GM12878 (cell line): ENCODE data around the gene FTO. TPM values are rescaled to one million over a fixed set of nuclear protein-coding genes. Genes with fewer than 3 reads are reported as not detected.

Experiments used
- ATAC-seq: fragments of 200-7000 bp; cut with Tn5 transposase; 3 replicates; pipeline ENCODE4 v1.9.1; 2020; ENCODE audit warnings: mild to moderate bottlenecking, moderate library complexity
- BruUV-seq: library from RNA; stranded (reverse); fragments of 400-500 nt; replicated peaks from 2 replicates; lab custom pipeline; 2021; lab: Mats Ljungman, UMichigan
- CTCF ChIA-PET: fragments of 300-600 bp; sonication (Branson Sonifier 250); formaldehyde crosslinking; extraction: SDS; loops from one replicate; lab custom pipeline; 2021; ENCODE audit warnings: inconsistent platforms; lab: Yijun Ruan, JAX
- POLR2A ChIA-PET: fragments of 350-600 bp; formaldehyde crosslinking; extraction: SDS; loops from one replicate; lab custom pipeline; 2021; ENCODE audit warnings: inconsistent platforms; lab: Charles Lee
- RAD21 ChIA-PET: fragments of 300-600 bp; sonication (Branson Sonifier 250); formaldehyde crosslinking; loops from one replicate; lab custom pipeline; 2023; ENCODE audit warnings: antibody characterized with exemption; ENCODE audit not compliant: unreplicated experiment; lab: Charles Lee
- SMC1A ChIA-PET: fragments of 300-600 bp; sonication (Branson Sonifier 250); formaldehyde crosslinking; loops from one replicate; lab custom pipeline; 2023; ENCODE audit not compliant: unreplicated experiment, uncharacterized antibody; lab: Charles Lee
- DNase-seq: peaks from one replicate; pipeline ENCODE4 v3.0.0-alpha.2; 2011; ENCODE audit warnings: low read depth, low spot score
- FAIRE-seq: peaks from 3 replicates; lab custom pipeline; 2011; peaks lifted over from hg19 to GRCh38; lab: Jason Lieb, UNC
- H2AFZ ChIP-seq: 2 replicates; pipeline ENCODE4 v1.6.0; 2011; ENCODE audit warnings: low read depth, low read length, control low read depth; ENCODE audit not compliant: control insufficient read depth
- H3K27ac ChIP-seq: 2 replicates; pipeline ENCODE4 v1.5.1; 2011; ENCODE audit warnings: control low read depth; ENCODE audit not compliant: control insufficient read depth, insufficient read depth
- H3K27me3 ChIP-seq, 2 experiments: replicated peaks in 1 of 2; 2 replicates each; pipeline versions ENCODE4 v1.6.0 to v1.6.1; 2011; ENCODE audit warnings: low read length in 1 of 2; ENCODE audit not compliant: control insufficient read depth in 2 of 2, insufficient read depth in 2 of 2
- H3K36me3 ChIP-seq, 2 experiments: 2 replicates each; pipeline ENCODE4 v1.5.1; 2011; ENCODE audit warnings: low read length in 1 of 2; ENCODE audit not compliant: control insufficient read depth in 2 of 2, insufficient read depth in 2 of 2
- H3K4me1 ChIP-seq: 2 replicates; pipeline ENCODE4 v1.6.1; 2011; ENCODE audit warnings: mild to moderate bottlenecking, low read length, moderate library complexity, mixed read lengths; ENCODE audit not compliant: control insufficient read depth, insufficient read depth
- H3K4me2 ChIP-seq: 2 replicates; pipeline ENCODE4 v1.6.0; 2011; ENCODE audit warnings: control low read depth; ENCODE audit not compliant: control insufficient read depth, insufficient read depth
- H3K4me3 ChIP-seq: fragments of 200-600 bp; sonication (generic); 2 replicates; pipeline ENCODE4 v1.5.1; 2016
- H3K79me2 ChIP-seq: 2 replicates; pipeline ENCODE4 v1.6.0; 2011; ENCODE audit warnings: low read length; ENCODE audit not compliant: control insufficient read depth, insufficient read depth
- H3K9ac ChIP-seq: 2 replicates; pipeline ENCODE4 v1.8.0; 2011; ENCODE audit warnings: low read length, control low read depth, mixed read lengths; ENCODE audit not compliant: control insufficient read depth, insufficient read depth
- H3K9me3 ChIP-seq: replicated peaks from 3 replicates; pipeline ENCODE4 v1.5.1; 2011; ENCODE audit warnings: mild to moderate bottlenecking, low read length; ENCODE audit not compliant: control insufficient read depth, insufficient read depth
- H4K20me1 ChIP-seq: 2 replicates; pipeline ENCODE4 v1.6.0; 2011; ENCODE audit not compliant: control insufficient read depth, insufficient read depth
- CHD4 ChIP-seq: fragments of 200-600 bp; sonication (generic); IDR thresholded peaks from 2 replicates; pipeline ENCODE4 v1.6.1; 2016; ENCODE audit warnings: mild to moderate bottlenecking
- CREM ChIP-seq: IDR thresholded peaks from 2 replicates; pipeline ENCODE4 v1.6.1; 2014; ENCODE audit warnings: antibody characterized with exemption, low read depth
- EGR1 ChIP-seq, 2 experiments: IDR thresholded peaks; 1 replicate in 1 of 2; 2 replicates in 1 of 2; pipeline ENCODE4 v1.6.1; 2011 to 2012; ENCODE audit warnings: low read depth in 2 of 2, low read length in 2 of 2, borderline replicate concordance in 1 of 2, mild to moderate bottlenecking in 1 of 2, moderate library complexity in 1 of 2
- ETV6 ChIP-seq, 2 experiments: fragments of 450-650 bp in 1 of 2; IDR thresholded peaks in 1 of 2; conservative IDR thresholded peaks in 1 of 2; 2 replicates each; pipeline ENCODE4 v1.6.1; 2014; ENCODE audit warnings: antibody characterized with exemption in 1 of 2, borderline replicate concordance in 1 of 2, low read depth in 1 of 2, mild to moderate bottlenecking in 1 of 2, moderate library complexity in 1 of 2
- GABPA ChIP-seq: IDR thresholded peaks from 2 replicates; pipeline ENCODE4 v1.6.1; 2014; ENCODE audit warnings: antibody characterized with exemption, low read depth, mild to moderate bottlenecking, inconsistent platforms
- HDGF ChIP-seq: fragments of 450-650 bp; IDR thresholded peaks from 2 replicates; pipeline ENCODE4 v1.6.1; 2016; ENCODE audit warnings: antibody characterized with exemption
- JUND ChIP-seq: IDR thresholded peaks from 2 replicates; pipeline ENCODE4 v1.6.1; 2012; ENCODE audit warnings: low read depth, mild to moderate bottlenecking, low read length, improper control_type of control experiment, moderate library complexity
- KAT2A ChIP-seq: conservative IDR thresholded peaks from 2 replicates; pipeline ENCODE4 v1.6.1; 2011; ENCODE audit warnings: low read depth, low read length; ENCODE audit not compliant: control insufficient read depth
- LARP7 ChIP-seq: fragments of 450-650 bp; IDR thresholded peaks from 2 replicates; pipeline ENCODE4 v1.6.1; 2017; ENCODE audit warnings: mild to moderate bottlenecking
- MEF2B ChIP-seq: fragments of 450-650 bp; IDR thresholded peaks from 2 replicates; pipeline ENCODE4 v1.6.1; 2018; ENCODE audit warnings: mild to moderate bottlenecking, moderate library complexity; ENCODE audit not compliant: partially characterized antibody, poor library complexity, severe bottlenecking
- NRF1 ChIP-seq: conservative IDR thresholded peaks from 2 replicates; pipeline ENCODE4 v1.6.1; 2011; ENCODE audit warnings: mild to moderate bottlenecking, low read depth, low read length, improper control_type of control experiment
- SMAD1 ChIP-seq: fragments of 450-650 bp; IDR thresholded peaks from 2 replicates; pipeline ENCODE4 v1.6.1; 2018; ENCODE audit warnings: mild to moderate bottlenecking, low read depth; ENCODE audit not compliant: partially characterized antibody
- STAT3 ChIP-seq: IDR thresholded peaks from 2 replicates; pipeline ENCODE4 v1.6.1; 2011; ENCODE audit warnings: low read depth, low read length, improper control_type of control experiment
- TBL1XR1 ChIP-seq: IDR thresholded peaks from 2 replicates; pipeline ENCODE4 v1.6.1; 2012; ENCODE audit warnings: low read depth, low read length, improper control_type of control experiment
- YY1 ChIP-seq: IDR thresholded peaks from 2 replicates; pipeline ENCODE4 v1.6.1; 2011; ENCODE audit warnings: low read depth, mild to moderate bottlenecking, low read length
- ZNF207 ChIP-seq: fragments of 450-650 bp; IDR thresholded peaks from 2 replicates; pipeline ENCODE4 v1.6.1; 2014; ENCODE audit warnings: antibody characterized with exemption, mild to moderate bottlenecking, borderline replicate concordance
- ZSCAN29 ChIP-seq: fragments of 450-650 bp; IDR thresholded peaks from 2 replicates; pipeline ENCODE4 v1.6.1; 2017; ENCODE audit warnings: mild to moderate bottlenecking, moderate library complexity
- WGBS: methylation state at CpG from one replicate; pipeline ENCODE4 v1.1.6; 2016; ENCODE audit warnings: low lambda C conversion rate; ENCODE audit not compliant: insufficient replicate concordance, insufficient coverage; ENCODE audit errors: missing lambda C conversion rate; 5-methylcytosine and 5-hydroxymethylcytosine counted together
- in situ Hi-C: fragments of 300-500 bp; cut with MboI; formaldehyde crosslinking; loops from 9 replicates; pipeline ENCODE4 v1.14.3; 2018; ENCODE audit warnings: mixed read lengths
- intact Hi-C: fragments of 100-400 bp; cut with micrococcal nuclease; formaldehyde crosslinking; loops from one replicate; pipeline ENCODE4 v1.14.2; 2022; ENCODE audit not compliant: unreplicated experiment
- polyA plus RNA-seq, 11 experiments: library from polyadenylated mRNA; depleted of rRNA in 4 of 11; unstranded in 6 of 11; stranded (reverse) in 5 of 11; fragments of >200 nt; fragmentation: Nextera tagmentation in 4 of 11; fragmentation: Illumina TruSeq in 1 of 11; extraction: Ambion mirVana in 4 of 11; extraction: Trizol in 1 of 11; gene quantifications; 1 replicate in 1 of 11; 2 replicates in 10 of 11; pipeline versions ENCODE4 v1.2.1 to v1.2.3, GENCODE V29; 2011 to 2016; ENCODE audit warnings: inconsistent platforms in 2 of 11, missing spikeins in 2 of 11, low read depth in 1 of 11
- total RNA-seq, 4 experiments: library from RNA; depleted of rRNA in 3 of 4; stranded (reverse); fragments of >200 nt in 3 of 4; fragmentation: Illumina TruSeq in 1 of 4; extraction: Trizol in 1 of 4; gene quantifications; 2 replicates each; pipeline versions ENCODE4 v1.2.1 to v1.2.3, GENCODE V29; 2013 to 2021
- TF ChIP-seq, protein P1 (sequence below): fragments of 450-650 bp; IDR thresholded peaks from 2 replicates; pipeline ENCODE4 v1.6.1; 2017; ENCODE audit warnings: antibody characterized with exemption, mild to moderate bottlenecking, moderate library complexity

FTO gene
- total and polyA plus RNA-seq, 10 of the 15 experiments (the other 5 are each of a cell fraction or from before 2014, with no cell fraction given) = 20.1 to 55.0 (median 47.0) TPM

DNA sequence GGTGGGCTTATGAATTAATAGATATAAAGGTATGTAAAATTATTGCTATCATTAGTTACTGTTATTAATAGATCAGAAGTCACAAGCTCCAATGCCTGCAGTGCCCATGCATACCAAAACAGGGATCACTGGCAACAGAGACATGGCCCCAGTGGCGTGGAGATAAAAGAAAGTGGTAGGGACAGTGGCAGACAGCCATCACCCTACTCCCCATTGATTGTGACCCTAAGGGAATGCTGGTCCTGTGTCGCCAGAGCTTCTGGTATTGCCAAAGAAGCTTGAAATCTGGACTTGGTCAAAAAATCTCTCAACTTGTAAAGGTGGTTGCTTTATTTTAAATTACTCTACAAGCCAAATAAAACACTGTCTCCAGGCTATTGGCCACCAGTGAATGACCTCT, 303.5 kb downstream of the FTO start (continued):
- TF ChIP-seq KAT2A (no peak), CREM (no peak), NRF1 (no peak), TBL1XR1 (no peak), ZSCAN29 (no peak), STAT3 (no peak), YY1 (no peak), ZNF207 (no peak), LARP7 (no peak), ETV6 (conservative IDR thresholded peaks at IDR 0.05 in 1 of 2, IDR thresholded peaks at IDR 0.05 in 1 of 2; ENCODE audit: borderline replicate concordance in 1 of 2, low read depth in 1 of 2) (no peak), SMAD1 (no peak), EGR1 (IDR thresholded peaks at IDR 0.05; ENCODE audit: borderline replicate concordance in 1 of 2, low read depth in 2 of 2, low read length in 2 of 2) (no peak)

DNA sequence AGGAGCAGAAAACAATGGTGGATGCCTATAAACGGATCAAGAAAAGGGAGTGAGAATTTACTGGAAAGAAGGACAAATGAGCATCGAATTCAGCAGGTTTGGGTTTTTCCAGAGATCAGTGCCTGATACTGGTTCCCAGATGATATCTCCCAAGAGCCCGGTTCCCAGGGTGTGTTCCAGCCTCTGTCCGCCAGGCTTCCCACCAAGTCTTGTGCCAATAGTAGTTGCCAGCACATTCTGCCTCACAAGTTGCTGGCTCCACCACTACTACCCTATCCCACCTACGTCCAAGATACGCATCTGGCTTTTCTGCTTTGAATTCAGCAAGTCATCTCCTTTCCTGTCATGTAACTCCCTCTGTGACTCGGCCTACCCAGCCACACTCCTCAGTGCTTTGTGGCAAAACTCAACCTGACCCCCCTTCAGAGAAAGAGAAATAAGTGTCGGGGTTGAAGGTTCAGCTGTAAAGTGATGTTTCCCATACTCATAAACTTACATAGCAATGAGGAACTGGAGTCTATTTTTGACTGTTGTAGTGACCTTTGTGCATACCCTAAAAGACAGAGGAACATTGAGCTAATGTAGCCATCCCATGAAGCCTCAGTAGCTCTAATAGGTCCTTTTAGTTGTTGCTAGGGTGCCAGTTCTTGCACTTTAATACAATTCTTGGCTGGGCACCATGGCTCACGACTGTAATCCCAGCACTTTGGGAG, 305.7 kb downstream of the FTO start:
- ChIA-PET SMC1A (no interaction called here), CTCF (no interaction called here), RAD21 (no interaction called here), POLR2A (no interaction called here)
- no TSS peak for BruUV-seq
- FAIRE-seq = no peak
- no peak overlapping the region for H3K27ac ChIP-seq
- H3K9me3 ChIP-seq = no peaks in the 10 kb centered on the region; the same call in 2 of the 3 replicates
- ATAC-seq = no peak
- in situ Hi-C loops (no loop called here), intact Hi-C loops (no loop called here)
- DNase-seq = no peak
- no peaks in the 10 kb centered on the region for H3K4me1 ChIP-seq
- H3K9ac ChIP-seq = no peak overlapping the region
- H4K20me1 ChIP-seq = no peaks in the 10 kb centered on the region
- H3K79me2 ChIP-seq = no peaks in the 10 kb centered on the region
- no peak overlapping the region for H2AFZ ChIP-seq
- H3K27me3 ChIP-seq = no peaks in the 10 kb centered on the region
- H3K4me3 ChIP-seq = no peak overlapping the region
- TF ChIP-seq GABPA = no peak
- TF ChIP-seq ZNF207 = no peak
- no peak for TF ChIP-seq HDGF
- no peak for TF ChIP-seq JUND
- no peak for TF ChIP-seq MEF2B
- TF ChIP-seq, protein P1, sequence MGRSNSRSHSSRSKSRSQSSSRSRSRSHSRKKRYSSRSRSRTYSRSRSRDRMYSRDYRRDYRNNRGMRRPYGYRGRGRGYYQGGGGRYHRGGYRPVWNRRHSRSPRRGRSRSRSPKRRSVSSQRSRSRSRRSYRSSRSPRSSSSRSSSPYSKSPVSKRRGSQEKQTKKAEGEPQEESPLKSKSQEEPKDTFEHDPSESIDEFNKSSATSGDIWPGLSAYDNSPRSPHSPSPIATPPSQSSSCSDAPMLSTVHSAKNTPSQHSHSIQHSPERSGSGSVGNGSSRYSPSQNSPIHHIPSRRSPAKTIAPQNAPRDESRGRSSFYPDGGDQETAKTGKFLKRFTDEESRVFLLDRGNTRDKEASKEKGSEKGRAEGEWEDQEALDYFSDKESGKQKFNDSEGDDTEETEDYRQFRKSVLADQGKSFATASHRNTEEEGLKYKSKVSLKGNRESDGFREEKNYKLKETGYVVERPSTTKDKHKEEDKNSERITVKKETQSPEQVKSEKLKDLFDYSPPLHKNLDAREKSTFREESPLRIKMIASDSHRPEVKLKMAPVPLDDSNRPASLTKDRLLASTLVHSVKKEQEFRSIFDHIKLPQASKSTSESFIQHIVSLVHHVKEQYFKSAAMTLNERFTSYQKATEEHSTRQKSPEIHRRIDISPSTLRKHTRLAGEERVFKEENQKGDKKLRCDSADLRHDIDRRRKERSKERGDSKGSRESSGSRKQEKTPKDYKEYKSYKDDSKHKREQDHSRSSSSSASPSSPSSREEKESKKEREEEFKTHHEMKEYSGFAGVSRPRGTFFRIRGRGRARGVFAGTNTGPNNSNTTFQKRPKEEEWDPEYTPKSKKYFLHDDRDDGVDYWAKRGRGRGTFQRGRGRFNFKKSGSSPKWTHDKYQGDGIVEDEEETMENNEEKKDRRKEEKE = no peak
- no peak for TF ChIP-seq CHD4
- no peak overlapping the region for H3K4me2 ChIP-seq
- no peaks in the 10 kb centered on the region for H3K36me3 ChIP-seq
- 91% methylated on average over 9 of the region's 9 CpGs for WGBS
